Measurements from ENCODE around the gene WNT8B.

Gene WNT8B

GRCh38 chr10:100507357-100507732 lies 44.5 kb downstream of the WNT8B start:
- ChIA-PET CTCF (interaction anchor here (0.6 to 27.2 kb wide), 16 partner anchors 8 to 372 kb away, joined by 3 to 555 read pairs (median 10); partner anchors contain the start of genes HIF1AN, PKD2L1, SCD and SEC31B), POLR2A (no interaction called here)
- H3K4me3 ChIP-seq (ENCODE audit: low read depth, low read length): no peak overlapping the region
- TF ChIP-seq, protein P1, sequence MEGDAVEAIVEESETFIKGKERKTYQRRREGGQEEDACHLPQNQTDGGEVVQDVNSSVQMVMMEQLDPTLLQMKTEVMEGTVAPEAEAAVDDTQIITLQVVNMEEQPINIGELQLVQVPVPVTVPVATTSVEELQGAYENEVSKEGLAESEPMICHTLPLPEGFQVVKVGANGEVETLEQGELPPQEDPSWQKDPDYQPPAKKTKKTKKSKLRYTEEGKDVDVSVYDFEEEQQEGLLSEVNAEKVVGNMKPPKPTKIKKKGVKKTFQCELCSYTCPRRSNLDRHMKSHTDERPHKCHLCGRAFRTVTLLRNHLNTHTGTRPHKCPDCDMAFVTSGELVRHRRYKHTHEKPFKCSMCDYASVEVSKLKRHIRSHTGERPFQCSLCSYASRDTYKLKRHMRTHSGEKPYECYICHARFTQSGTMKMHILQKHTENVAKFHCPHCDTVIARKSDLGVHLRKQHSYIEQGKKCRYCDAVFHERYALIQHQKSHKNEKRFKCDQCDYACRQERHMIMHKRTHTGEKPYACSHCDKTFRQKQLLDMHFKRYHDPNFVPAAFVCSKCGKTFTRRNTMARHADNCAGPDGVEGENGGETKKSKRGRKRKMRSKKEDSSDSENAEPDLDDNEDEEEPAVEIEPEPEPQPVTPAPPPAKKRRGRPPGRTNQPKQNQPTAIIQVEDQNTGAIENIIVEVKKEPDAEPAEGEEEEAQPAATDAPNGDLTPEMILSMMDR (IDR thresholded peaks at IDR 0.05; ENCODE audit: insufficient read depth, low read length, missing control alignments): no peak
- no peak for DNase-seq (ENCODE audit: low read depth, low spot score)

DNA sequence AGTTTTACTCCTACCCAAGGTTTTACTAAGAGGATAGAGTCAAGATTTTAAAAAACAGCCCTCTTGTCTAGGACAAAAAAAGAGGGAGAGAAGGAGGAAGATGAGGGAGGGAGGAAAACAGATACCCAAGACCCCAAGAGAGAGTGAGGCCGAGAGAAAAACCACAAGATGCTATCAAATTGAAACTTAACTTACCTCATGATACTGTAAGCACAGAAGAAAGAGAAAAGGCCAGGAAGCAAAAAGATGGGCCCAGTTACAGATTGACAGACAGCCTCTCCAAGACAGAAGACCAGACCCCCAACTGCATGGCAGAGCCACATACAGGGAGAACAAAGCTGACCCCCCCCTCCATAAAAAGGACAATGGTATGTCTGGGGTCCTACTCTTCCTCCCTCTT lies 45.5 kb downstream of the WNT8B start:
- POLR2A ChIA-PET: no interaction called here
- no peak for DNase-seq (ENCODE audit: low read depth, low spot score)
- CTCF ChIA-PET: interaction anchor here (1.0 to 27.2 kb wide), 30 partner anchors 11 to 823 kb away, joined by 3 to 555 read pairs (median 7); partner anchors contain the start of genes HIF1AN, PKD2L1, SCD and SEC31B
- TF ChIP-seq, protein P1 (IDR thresholded peaks at IDR 0.05; ENCODE audit: insufficient read depth, low read length, missing control alignments): no peak
- no peak overlapping the region for H3K4me3 ChIP-seq (ENCODE audit: low read depth, low read length)

GRCh38 chr10:100508691-100509150 lies 45.9 kb downstream of the WNT8B start:
- DNase-seq (ENCODE audit: low read depth, low spot score): no peak
- H3K4me3 ChIP-seq (ENCODE audit: low read depth, low read length): no peak overlapping the region
- ChIA-PET CTCF (interaction anchor here (0.9 to 27.2 kb wide), 32 partner anchors 11 to 823 kb away, joined by 3 to 555 read pairs (median 6); partner anchors contain the start of genes HIF1AN, PKD2L1, SCD and SEC31B), POLR2A (interaction anchor here (0.6 kb wide), 1 partner anchor 14 kb away, joined by 3 read pairs; no protein-coding TSS in a partner anchor)
- TF ChIP-seq, protein P1 (IDR thresholded peaks at IDR 0.05; ENCODE audit: insufficient read depth, low read length, missing control alignments): peak; percentile 63

DNA sequence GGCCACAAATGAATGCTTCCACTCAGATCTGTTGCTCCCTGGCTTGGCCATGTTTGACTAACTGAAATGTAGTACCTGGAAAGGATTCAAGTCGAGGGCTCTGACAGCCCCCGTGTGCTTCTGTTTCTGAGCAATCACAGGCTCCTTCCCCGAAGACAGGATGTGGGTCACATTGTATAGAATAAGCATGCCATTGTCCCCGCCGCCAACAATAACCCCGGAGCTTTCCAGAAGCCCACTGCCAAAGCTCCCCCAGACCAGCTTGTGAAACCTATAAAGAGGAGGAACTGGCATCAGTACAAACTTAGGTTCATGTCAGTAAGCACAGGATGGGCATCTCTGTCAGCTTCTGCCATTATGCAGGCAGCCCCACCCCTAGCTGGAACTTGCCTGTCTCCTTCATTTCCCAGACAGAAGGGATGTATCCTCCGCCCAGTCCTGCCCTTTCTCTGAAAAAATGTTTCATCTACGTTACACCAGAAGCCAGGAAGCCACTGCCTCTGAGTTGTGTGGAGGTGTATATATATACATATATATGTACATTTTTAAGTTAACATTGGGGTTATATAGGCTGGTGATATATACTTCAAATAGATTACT lies 46.5 kb downstream of the WNT8B start:
- TF ChIP-seq, protein P1 (IDR thresholded peaks at IDR 0.05; ENCODE audit: insufficient read depth, low read length, missing control alignments): no peak
- H3K4me3 ChIP-seq (ENCODE audit: low read depth, low read length): no peak overlapping the region
- DNase-seq (ENCODE audit: low read depth, low spot score): no peak
- CTCF ChIA-PET: interaction anchor here (0.9 to 27.2 kb wide), 29 partner anchors 11 to 824 kb away, joined by 3 to 555 read pairs (median 7); partner anchors contain the start of genes HIF1AN, PKD2L1, SCD and SEC31B
- POLR2A ChIA-PET: interaction anchor here (0.6 kb wide), 1 partner anchor 15 kb away, joined by 3 read pairs; no protein-coding TSS in a partner anchor

DNA sequence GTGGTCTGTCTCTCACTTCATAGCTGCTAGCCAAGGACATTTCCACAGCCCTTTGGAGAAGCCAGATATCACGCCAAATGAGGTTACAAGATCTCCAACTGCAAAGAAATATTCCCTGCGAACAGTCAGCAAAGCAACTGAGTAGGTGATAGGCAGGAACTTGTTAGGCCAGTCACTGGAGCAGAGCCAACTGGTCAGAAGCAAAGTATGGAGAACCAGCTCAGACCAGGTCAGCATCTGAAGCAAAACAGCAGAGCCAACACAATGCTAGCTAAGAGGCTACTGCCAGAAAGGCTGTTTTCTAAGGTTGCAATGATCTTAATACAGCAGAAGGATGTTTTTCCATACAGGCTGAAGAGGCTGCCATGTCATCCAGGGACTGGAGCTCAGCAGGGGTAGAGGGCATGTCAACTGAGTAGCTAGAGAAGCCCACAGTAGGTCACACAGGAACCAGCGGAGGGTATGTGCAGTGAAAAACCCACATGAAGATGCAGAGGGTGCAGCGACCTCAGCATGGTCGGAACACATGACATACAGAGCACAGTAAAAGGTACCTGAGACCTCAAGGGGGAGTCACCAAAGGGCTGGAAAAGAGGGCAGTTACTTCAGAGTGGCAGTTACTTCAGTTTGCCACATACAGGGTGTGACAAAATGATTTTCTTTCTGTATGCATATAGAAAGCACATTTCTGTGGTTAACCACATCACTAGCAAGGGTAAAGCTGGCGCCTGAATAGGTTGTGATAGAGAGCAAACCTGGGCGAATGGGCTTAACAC lies 47.9 kb downstream of the WNT8B start:
- TF ChIP-seq, protein P1 (IDR thresholded peaks at IDR 0.05; ENCODE audit: insufficient read depth, low read length, missing control alignments): no peak
- no peak for DNase-seq (ENCODE audit: low read depth, low spot score)
- CTCF ChIA-PET: interaction anchor here (0.9 to 27.2 kb wide), 14 partner anchors 9 to 371 kb away, joined by 3 to 555 read pairs (median 18); partner anchors contain the start of genes PKD2L1, SCD and SEC31B
- H3K4me3 ChIP-seq (ENCODE audit: low read depth, low read length): no peak overlapping the region
- POLR2A ChIA-PET: no interaction called here

DNA sequence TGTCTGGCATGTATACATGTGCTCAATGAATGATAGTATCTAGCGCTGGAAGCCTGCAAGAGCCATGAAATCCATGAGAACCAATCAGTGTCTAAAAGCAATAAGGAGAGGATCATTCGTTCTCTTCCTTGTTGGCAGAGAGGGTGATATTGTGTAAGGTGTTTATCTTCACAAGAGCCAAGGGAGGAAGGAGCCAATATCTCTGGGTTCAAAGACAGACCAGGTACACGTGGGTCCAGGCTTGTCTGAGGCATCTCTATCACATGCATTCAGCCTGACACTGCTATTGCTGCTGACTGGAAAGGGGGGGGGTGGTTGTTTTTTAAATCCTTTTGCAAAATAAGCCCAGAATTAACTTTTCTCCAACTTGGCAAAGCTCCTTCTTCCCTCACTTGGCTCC lies 52.8 kb downstream of the WNT8B start:
- H3K4me3 ChIP-seq (ENCODE audit: low read depth, low read length): no peak overlapping the region
- TF ChIP-seq, protein P1 (IDR thresholded peaks at IDR 0.05; ENCODE audit: insufficient read depth, low read length, missing control alignments): no peak
- POLR2A ChIA-PET: no interaction called here
- CTCF ChIA-PET: interaction anchor here (1.1 to 27.2 kb wide), 8 partner anchors 9 to 363 kb away, joined by 4 to 555 read pairs (median 90); partner anchors contain the start of genes PKD2L1 and SCD
- DNase-seq (ENCODE audit: low read depth, low spot score): no peak
